Astrocyte (in vitro differentiated cells and primary cell): ENCODE results near the gene PPP2R2C. TPM values are rescaled to one million over a fixed set of nuclear protein-coding genes. Genes with fewer than 3 reads are reported as not detected.
A peak's percentile ranks its signal among the peaks of the same experiment; 100 is the strongest.

Source experiments
- DNase-seq: peaks from one replicate; pipeline ENCODE4 v3.0.0-alpha.2; 2010; ENCODE audit warnings: low read depth
- FAIRE-seq: peaks from 2 replicates; lab custom pipeline; 2011; peaks lifted over from hg19 to GRCh38; lab: Jason Lieb, UNC
- H2AFZ ChIP-seq: 2 replicates; pipeline ENCODE4 v1.6.0; 2012; ENCODE audit warnings: low read depth, low read length, inconsistent platforms
- H3K27ac ChIP-seq: 2 replicates; pipeline ENCODE4 v1.5.1; 2011; ENCODE audit warnings: low read depth, low read length, inconsistent platforms
- H3K27me3 ChIP-seq: 2 replicates; pipeline ENCODE4 v1.6.0; 2011; ENCODE audit warnings: low read length, inconsistent platforms; ENCODE audit not compliant: insufficient read depth
- H3K36me3 ChIP-seq: 2 replicates; pipeline ENCODE4 v1.5.1; 2011; ENCODE audit warnings: low read length, inconsistent platforms; ENCODE audit not compliant: insufficient read depth
- H3K4me1 ChIP-seq: 2 replicates; pipeline ENCODE4 v1.5.1; 2011; ENCODE audit warnings: low read length, inconsistent platforms; ENCODE audit not compliant: insufficient read depth
- H3K4me2 ChIP-seq: 2 replicates; pipeline ENCODE4 v1.6.0; 2012; ENCODE audit warnings: low read length, inconsistent platforms
- H3K4me3 ChIP-seq: 2 replicates; pipeline ENCODE4 v1.5.1; 2011; ENCODE audit warnings: low read depth, mild to moderate bottlenecking, low read length, inconsistent platforms; ENCODE audit not compliant: insufficient read depth
- H3K79me2 ChIP-seq: 2 replicates; pipeline ENCODE4 v1.6.0; 2012; ENCODE audit warnings: mild to moderate bottlenecking, low read length, inconsistent platforms; ENCODE audit not compliant: insufficient read depth
- H3K9ac ChIP-seq: 2 replicates; pipeline ENCODE4 v1.6.0; 2012; ENCODE audit warnings: mild to moderate bottlenecking, low read length, inconsistent platforms
- H3K9me3 ChIP-seq: 2 replicates; pipeline ENCODE4 v1.5.1; 2012; ENCODE audit warnings: low read depth, mild to moderate bottlenecking, low read length, inconsistent platforms; ENCODE audit not compliant: insufficient read depth
- H4K20me1 ChIP-seq: 2 replicates; pipeline ENCODE4 v1.6.0; 2012; ENCODE audit warnings: low read length, inconsistent platforms; ENCODE audit not compliant: insufficient read depth
- H3K27ac Mint-ChIP-seq: one replicate; pipeline ENCODE4 v1.8.0; 2021; ENCODE audit warnings: mild to moderate bottlenecking, mixed read lengths; ENCODE audit not compliant: unreplicated experiment
- H3K27me3 Mint-ChIP-seq: one replicate; pipeline ENCODE4 v1.8.0; 2021; ENCODE audit warnings: low read depth, mixed read lengths; ENCODE audit not compliant: unreplicated experiment
- H3K36me3 Mint-ChIP-seq: one replicate; pipeline ENCODE4 v1.8.0; 2021; ENCODE audit warnings: low read depth, mixed read lengths; ENCODE audit not compliant: unreplicated experiment
- H3K4me1 Mint-ChIP-seq: one replicate; pipeline ENCODE4 v1.8.0; 2021; ENCODE audit warnings: low read depth, mixed read lengths; ENCODE audit not compliant: unreplicated experiment
- H3K4me3 Mint-ChIP-seq: one replicate; pipeline ENCODE4 v1.8.0; 2021; ENCODE audit warnings: mild to moderate bottlenecking, moderate library complexity, mixed read lengths; ENCODE audit not compliant: unreplicated experiment
- H3K9me3 Mint-ChIP-seq: one replicate; pipeline ENCODE4 v1.8.0; 2021; ENCODE audit warnings: mild to moderate bottlenecking, mixed read lengths; ENCODE audit not compliant: unreplicated experiment
- CTCF ChIP-seq: IDR thresholded peaks from 2 replicates; pipeline ENCODE4 v1.5.1; 2011; ENCODE audit warnings: low read depth, mild to moderate bottlenecking, inconsistent platforms, low read length, moderate library complexity; ENCODE audit not compliant: insufficient read depth
- EZH2 ChIP-seq: IDR thresholded peaks from 2 replicates; pipeline ENCODE4 v1.6.1; 2012; ENCODE audit warnings: mild to moderate bottlenecking, low read length, inconsistent platforms; ENCODE audit not compliant: insufficient read depth
- total RNA-seq: library from RNA; stranded (reverse); gene quantifications from 2 replicates; pipeline ENCODE4 v1.2.1, GENCODE V29; 2021

Gene PPP2R2C
- total RNA-seq, 1 donor from 2014 or later: 1.1 TPM

GRCh38 chr4:6369511-6369910 is 102.9 kb downstream of the PPP2R2C start:
- Mint-ChIP-seq H3K27me3 (peaks cover 47% of the 10 kb centered on the region), H3K4me3 (no peak overlapping the region)
- no peak for TF ChIP-seq EZH2
- no peak for TF ChIP-seq CTCF

GRCh38 chr4:6369035-6369434 is 103.4 kb downstream of the PPP2R2C start:
- H3K27me3 Mint-ChIP-seq: peaks cover 46% of the 10 kb centered on the region
- Histone ChIP-seq H2AFZ (no peak overlapping the region), H4K20me1 (no peaks in the 10 kb centered on the region), H3K36me3 (no peaks in the 10 kb centered on the region), H3K4me1 (no peaks in the 10 kb centered on the region), H3K27me3 (peaks cover 10% of the 10 kb centered on the region), H3K4me3 (no peak overlapping the region), H3K4me2 (no peak overlapping the region), H3K27ac (no peak overlapping the region), H3K9me3 (no peaks in the 10 kb centered on the region), H3K9ac (no peak overlapping the region), H3K79me2 (no peaks in the 10 kb centered on the region)
- no peak overlapping the region for H3K27ac Mint-ChIP-seq
- H3K36me3 Mint-ChIP-seq: no peaks in the 10 kb centered on the region
- DNase-seq (no peak), FAIRE-seq (no peak)
- no peaks in the 10 kb centered on the region for H3K9me3 Mint-ChIP-seq
- no peak overlapping the region for H3K4me3 Mint-ChIP-seq
- no peaks in the 10 kb centered on the region for H3K4me1 Mint-ChIP-seq
- TF ChIP-seq EZH2 (no peak), CTCF (no peak)

More at GRCh38 chr4:6369511-6369910, 102.9 kb downstream of the PPP2R2C start:
- no peaks in the 10 kb centered on the region for H3K9me3 ChIP-seq
- no peak overlapping the region for H3K27ac ChIP-seq
- H3K27me3 ChIP-seq: peaks cover 10% of the 10 kb centered on the region
- no peaks in the 10 kb centered on the region for H3K36me3 ChIP-seq
- Mint-ChIP-seq H3K36me3 (no peaks in the 10 kb centered on the region), H3K9me3 (no peaks in the 10 kb centered on the region), H3K4me1 (no peaks in the 10 kb centered on the region), H3K27ac (no peak overlapping the region)
- no peak for DNase-seq
- no peak overlapping the region for H3K4me3 ChIP-seq
- no peak overlapping the region for H3K9ac ChIP-seq
- no peak overlapping the region for H2AFZ ChIP-seq
- no peaks in the 10 kb centered on the region for H4K20me1 ChIP-seq
- no peak for FAIRE-seq
- H3K4me2 ChIP-seq: no peak overlapping the region
- no peaks in the 10 kb centered on the region for H3K79me2 ChIP-seq
- no peaks in the 10 kb centered on the region for H3K4me1 ChIP-seq

- no peak overlapping the region for H3K4me3 Mint-ChIP-seq
- H3K4me2 ChIP-seq: no peak overlapping the region
- peaks cover 49% of the 10 kb centered on the region for H3K27me3 Mint-ChIP-seq
These were observed 103.8 kb downstream of the PPP2R2C start for GRCh38 chr4:6368601-6369000.

More at GRCh38 chr4:6368601-6369000, 103.8 kb downstream of the PPP2R2C start:
- peaks cover 1% of the 10 kb centered on the region for H3K9me3 Mint-ChIP-seq
- no peak for DNase-seq
- H4K20me1 ChIP-seq: no peaks in the 10 kb centered on the region
- H3K27ac Mint-ChIP-seq: peak overlapping the region; percentile 75
- no peak overlapping the region for H3K4me3 ChIP-seq
- H3K9me3 ChIP-seq: no peaks in the 10 kb centered on the region
- H3K4me1 ChIP-seq: no peaks in the 10 kb centered on the region
- H3K4me1 Mint-ChIP-seq: no peaks in the 10 kb centered on the region
- no peaks in the 10 kb centered on the region for H3K36me3 Mint-ChIP-seq
- TF ChIP-seq EZH2 (no peak), CTCF (no peak)
- no peak overlapping the region for H2AFZ ChIP-seq
- no peak overlapping the region for H3K9ac ChIP-seq
- H3K79me2 ChIP-seq: no peaks in the 10 kb centered on the region
- no peak for FAIRE-seq
- H3K27me3 ChIP-seq: peaks cover 10% of the 10 kb centered on the region
- no peak overlapping the region for H3K27ac ChIP-seq
- H3K36me3 ChIP-seq: no peaks in the 10 kb centered on the region
